ENCODE measurements around the gene HMCN1.

HMCN1 gene

GRCh38 chr1:186125035-186125434 lies 390.8 kb downstream of the HMCN1 start:
- CTCF ChIA-PET: no interaction called here
- DNase-seq (ENCODE audit: low read depth, low spot score): no peak
- POLR2A ChIA-PET: no interaction called here
- no peak overlapping the region for H3K4me3 ChIP-seq (ENCODE audit: low read depth, low read length)
- no peak for TF ChIP-seq CTCF (IDR thresholded peaks at IDR 0.05; ENCODE audit: insufficient read depth, low read length, missing control alignments)

GRCh38 chr1:186125511-186125910 lies 391.3 kb downstream of the HMCN1 start:
- TF ChIP-seq CTCF (IDR thresholded peaks at IDR 0.05; ENCODE audit: insufficient read depth, low read length, missing control alignments): no peak
- POLR2A ChIA-PET: interaction anchor here (0.5 kb wide), 1 partner anchor 1283 kb away, joined by 5 read pairs; no protein-coding TSS in a partner anchor

GRCh38 chr1:186129758-186130157 lies 395.6 kb downstream of the HMCN1 start:
- no peak overlapping the region for H3K4me3 ChIP-seq (ENCODE audit: low read depth, low read length)
- CTCF ChIA-PET: no interaction called here
- TF ChIP-seq CTCF (IDR thresholded peaks at IDR 0.05; ENCODE audit: insufficient read depth, low read length, missing control alignments): no peak
- POLR2A ChIA-PET: no interaction called here
- no peak for DNase-seq (ENCODE audit: low read depth, low spot score)

More at GRCh38 chr1:186125511-186125910, 391.3 kb downstream of the HMCN1 start:
- no peak overlapping the region for H3K4me3 ChIP-seq (ENCODE audit: low read depth, low read length)
- CTCF ChIA-PET: no interaction called here
- no peak for DNase-seq (ENCODE audit: low read depth, low spot score)

- ChIA-PET POLR2A (interaction anchor here (0.6 kb wide), 1 partner anchor 30 kb away, joined by 3 read pairs; no protein-coding TSS in a partner anchor), CTCF (interaction anchor here (1.0 to 2.8 kb wide), 4 partner anchors 15 to 458 kb away, joined by 3 to 8 read pairs (median 4); no protein-coding TSS in a partner anchor)
- TF ChIP-seq CTCF (IDR thresholded peaks at IDR 0.05; ENCODE audit: insufficient read depth, low read length, missing control alignments): no peak
- DNase-seq (ENCODE audit: low read depth, low spot score): no peak
- H3K4me3 ChIP-seq (ENCODE audit: low read depth, low read length): no peak overlapping the region
Observed at GRCh38 chr1:186139115-186139514, 404.9 kb downstream of the HMCN1 start.

GRCh38 chr1:186139701-186140100 lies 405.5 kb downstream of the HMCN1 start:
- ChIA-PET POLR2A (interaction anchor here (0.6 kb wide), 2 partner anchors 31 to 136 kb away, joined by 3 to 6 read pairs; no protein-coding TSS in a partner anchor), CTCF (interaction anchor here (1.1 to 2.8 kb wide), 3 partner anchors 16 to 458 kb away, joined by 3 to 8 read pairs (median 4); no protein-coding TSS in a partner anchor)
- DNase-seq (ENCODE audit: low read depth, low spot score): peak; percentile 61
- TF ChIP-seq CTCF (IDR thresholded peaks at IDR 0.05; ENCODE audit: insufficient read depth, low read length, missing control alignments): no peak
- H3K4me3 ChIP-seq (ENCODE audit: low read depth, low read length): no peak overlapping the region

- DNase-seq (ENCODE audit: low read depth, low spot score): no peak
- ChIA-PET POLR2A (no interaction called here), CTCF (no interaction called here)
- no peak overlapping the region for H3K4me3 ChIP-seq (ENCODE audit: low read depth, low read length)
- TF ChIP-seq CTCF (IDR thresholded peaks at IDR 0.05; ENCODE audit: insufficient read depth, low read length, missing control alignments): no peak
Observed at GRCh38 chr1:186142159-186142558, 408.0 kb downstream of the HMCN1 start.
